CD14-positive monocyte (primary cell): ENCODE data around the gene VWA1. TPM values are rescaled to one million over a fixed set of nuclear protein-coding genes. Genes with fewer than 3 reads are reported as not detected.

Experiments used
- DNase-seq, 3 donors: peaks; one replicate each; pipeline ENCODE4 v3.0.0-alpha.2; 2011 to 2022
- H2AFZ ChIP-seq: 2 replicates; pipeline ENCODE4 v1.6.0; 2012; ENCODE audit warnings: mild to moderate bottlenecking, low read depth, low read length, inconsistent platforms; ENCODE audit not compliant: insufficient read depth, poor library complexity, severe bottlenecking
- H3K27ac ChIP-seq, 2 donors: 1 replicate in 1 of 2; 2 replicates in 1 of 2; pipeline ENCODE4 v1.5.1; 2012 to 2013; ENCODE audit warnings: low read length in 2 of 2, control low read depth in 1 of 2, inconsistent platforms in 1 of 2, low read depth in 1 of 2, mild to moderate bottlenecking in 1 of 2
- H3K27me3 ChIP-seq, 2 donors: one replicate each; pipeline versions ENCODE4 v1.6.0 to v1.6.1; 2011 to 2013; ENCODE audit warnings: low read length in 2 of 2; ENCODE audit not compliant: control insufficient read depth in 2 of 2, insufficient read depth in 2 of 2
- H3K36me3 ChIP-seq, 2 donors: replicated peaks in 1 of 2; 1 replicate in 1 of 2; 2 replicates in 1 of 2; pipeline versions ENCODE4 v1.5.1 to v1.6.1; 2012 to 2013; ENCODE audit warnings: low read length in 2 of 2, control low read depth in 1 of 2, inconsistent platforms in 1 of 2, mild to moderate bottlenecking in 1 of 2; ENCODE audit not compliant: insufficient read depth in 2 of 2, control insufficient read depth in 1 of 2
- H3K4me1 ChIP-seq, 2 donors: 1 replicate in 1 of 2; 2 replicates in 1 of 2; pipeline versions ENCODE4 v1.5.1 to v1.6.1; 2012 to 2013; ENCODE audit warnings: low read length in 2 of 2, control low read depth in 1 of 2, inconsistent platforms in 1 of 2, mild to moderate bottlenecking in 1 of 2, moderate library complexity in 1 of 2; ENCODE audit not compliant: insufficient read depth in 2 of 2, control insufficient read depth in 1 of 2
- H3K4me2 ChIP-seq: replicated peaks from 2 replicates; pipeline ENCODE3; 2012; ENCODE audit warnings: low read length, moderate library complexity, mild to moderate bottlenecking; ENCODE audit not compliant: poor library complexity, severe bottlenecking; ENCODE audit errors: extremely low read depth
- H3K4me3 ChIP-seq, 3 experiments: fragments of 200-600 bp in 1 of 3; sonication (generic) in 1 of 3; replicated peaks in 1 of 3; 1 replicate in 2 of 3; 2 replicates in 1 of 3; pipeline ENCODE4 v1.5.1; 2011 to 2013; ENCODE audit warnings: low read length in 3 of 3, mild to moderate bottlenecking in 3 of 3, control low read depth in 2 of 3, low read depth in 2 of 3, inconsistent platforms in 1 of 3, moderate library complexity in 1 of 3
- H3K79me2 ChIP-seq: 2 replicates; pipeline ENCODE4 v1.6.0; 2012; ENCODE audit warnings: mild to moderate bottlenecking, control low read depth, inconsistent platforms, low read length, moderate library complexity; ENCODE audit not compliant: insufficient read depth
- H3K9ac ChIP-seq: 2 replicates; pipeline ENCODE4 v1.6.0; 2017; ENCODE audit warnings: low read length, mild to moderate bottlenecking; ENCODE audit not compliant: insufficient read depth, poor library complexity, severe bottlenecking
- H3K9me3 ChIP-seq, 2 donors: replicated peaks in 1 of 2; 1 replicate in 1 of 2; 2 replicates in 1 of 2; pipeline versions ENCODE4 v1.5.1 to v1.6.1; 2012 to 2013; ENCODE audit warnings: low read length in 2 of 2, control low read depth in 1 of 2; ENCODE audit not compliant: control insufficient read depth in 1 of 2, insufficient read depth in 1 of 2
- H4K20me1 ChIP-seq: 2 replicates; pipeline ENCODE4 v1.6.0; 2012; ENCODE audit warnings: mild to moderate bottlenecking, low read length, control low read depth, moderate library complexity; ENCODE audit not compliant: insufficient read depth
- H3K27ac Mint-ChIP-seq, 7 donors: one replicate each; pipeline ENCODE4 v1.8.0; 2020; ENCODE audit warnings: mild to moderate bottlenecking in 7 of 7, mixed read lengths in 7 of 7, moderate library complexity in 6 of 7, inconsistent platforms in 2 of 7
- H3K27me3 Mint-ChIP-seq, 3 donors: one replicate each; pipeline ENCODE4 v1.8.0; 2021 to 2022; ENCODE audit warnings: low read depth in 3 of 3, mild to moderate bottlenecking in 3 of 3, mixed read lengths in 3 of 3, moderate library complexity in 3 of 3, inconsistent platforms in 1 of 3
- H3K36me3 Mint-ChIP-seq, 2 donors: one replicate each; pipeline ENCODE4 v1.8.0; 2020; ENCODE audit warnings: mixed read lengths in 2 of 2, inconsistent platforms in 1 of 2, mild to moderate bottlenecking in 1 of 2
- H3K4me1 Mint-ChIP-seq: one replicate; pipeline ENCODE4 v1.8.0; 2020; ENCODE audit warnings: mild to moderate bottlenecking, mixed read lengths
- H3K4me3 Mint-ChIP-seq, 2 donors: one replicate each; pipeline ENCODE4 v1.8.0; 2020; ENCODE audit warnings: mild to moderate bottlenecking in 2 of 2, mixed read lengths in 2 of 2, moderate library complexity in 1 of 2
- H3K9me3 Mint-ChIP-seq, 7 donors: one replicate each; pipeline ENCODE4 v1.8.0; 2020 to 2022; ENCODE audit warnings: mixed read lengths in 7 of 7, mild to moderate bottlenecking in 6 of 7, moderate library complexity in 6 of 7, inconsistent platforms in 2 of 7
- WGBS: methylation state at CpG from one replicate; pipeline ENCODE4 v1.1.5; 2013; ENCODE audit warnings: missing lambda C conversion rate; ENCODE audit not compliant: insufficient coverage; 5-methylcytosine and 5-hydroxymethylcytosine counted together
- intact Hi-C, 2 donors: fragments of 100-400 bp; cut with micrococcal nuclease; formaldehyde crosslinking; loops; one replicate each; pipeline versions ENCODE4 v1.15.0 to v1.15.1; 2023
- polyA minus RNA-seq: library from RNA; depleted of rRNA, polyadenylated mRNA; stranded (reverse); fragments of >200 nt; gene quantifications from 2 replicates; pipeline ENCODE4 v1.2.3, GENCODE V29; 2012
- polyA plus RNA-seq, 3 donors: library from polyadenylated mRNA; depleted of rRNA in 1 of 3; unstranded in 2 of 3; stranded (reverse) in 1 of 3; fragments of 300-500 nt in 2 of 3; fragments of >200 nt in 1 of 3; fragmentation: Illumina TruSeq in 2 of 3; gene quantifications; 1 replicate in 2 of 3; 2 replicates in 1 of 3; pipeline ENCODE4 v1.2.3, GENCODE V29; 2012 to 2021
- total RNA-seq, 12 experiments: library from RNA in 1 of 12; stranded (reverse) in 1 of 12; fragments of 120-200 nt in 1 of 12; gene quantifications; one replicate each; pipeline ENCODE4 v1.2.4 and lab custom pipeline; 2013 to 2026; ENCODE audit warnings: mixed read lengths in 6 of 12, inconsistent platforms in 1 of 12
- TF ChIP-seq, protein P1 (sequence below): fragments of 200-600 bp; IDR thresholded peaks from one replicate; pipeline ENCODE4 v1.8.0; 2022; ENCODE audit warnings: antibody characterized with exemption, mild to moderate bottlenecking

The VWA1 gene, protein sequence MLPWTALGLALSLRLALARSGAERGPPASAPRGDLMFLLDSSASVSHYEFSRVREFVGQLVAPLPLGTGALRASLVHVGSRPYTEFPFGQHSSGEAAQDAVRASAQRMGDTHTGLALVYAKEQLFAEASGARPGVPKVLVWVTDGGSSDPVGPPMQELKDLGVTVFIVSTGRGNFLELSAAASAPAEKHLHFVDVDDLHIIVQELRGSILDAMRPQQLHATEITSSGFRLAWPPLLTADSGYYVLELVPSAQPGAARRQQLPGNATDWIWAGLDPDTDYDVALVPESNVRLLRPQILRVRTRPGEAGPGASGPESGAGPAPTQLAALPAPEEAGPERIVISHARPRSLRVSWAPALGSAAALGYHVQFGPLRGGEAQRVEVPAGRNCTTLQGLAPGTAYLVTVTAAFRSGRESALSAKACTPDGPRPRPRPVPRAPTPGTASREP
- total RNA-seq (2013), result 0.04 TPM
- not detected for polyA plus RNA-seq
- 0.24 and 0.28 TPM in 2 replicates for polyA minus RNA-seq
- 0 to 1.0 (median 0) reads per million in 11 experiments for total RNA-seq (lab: John Stamatoyannopoulos, UW)

DNA sequence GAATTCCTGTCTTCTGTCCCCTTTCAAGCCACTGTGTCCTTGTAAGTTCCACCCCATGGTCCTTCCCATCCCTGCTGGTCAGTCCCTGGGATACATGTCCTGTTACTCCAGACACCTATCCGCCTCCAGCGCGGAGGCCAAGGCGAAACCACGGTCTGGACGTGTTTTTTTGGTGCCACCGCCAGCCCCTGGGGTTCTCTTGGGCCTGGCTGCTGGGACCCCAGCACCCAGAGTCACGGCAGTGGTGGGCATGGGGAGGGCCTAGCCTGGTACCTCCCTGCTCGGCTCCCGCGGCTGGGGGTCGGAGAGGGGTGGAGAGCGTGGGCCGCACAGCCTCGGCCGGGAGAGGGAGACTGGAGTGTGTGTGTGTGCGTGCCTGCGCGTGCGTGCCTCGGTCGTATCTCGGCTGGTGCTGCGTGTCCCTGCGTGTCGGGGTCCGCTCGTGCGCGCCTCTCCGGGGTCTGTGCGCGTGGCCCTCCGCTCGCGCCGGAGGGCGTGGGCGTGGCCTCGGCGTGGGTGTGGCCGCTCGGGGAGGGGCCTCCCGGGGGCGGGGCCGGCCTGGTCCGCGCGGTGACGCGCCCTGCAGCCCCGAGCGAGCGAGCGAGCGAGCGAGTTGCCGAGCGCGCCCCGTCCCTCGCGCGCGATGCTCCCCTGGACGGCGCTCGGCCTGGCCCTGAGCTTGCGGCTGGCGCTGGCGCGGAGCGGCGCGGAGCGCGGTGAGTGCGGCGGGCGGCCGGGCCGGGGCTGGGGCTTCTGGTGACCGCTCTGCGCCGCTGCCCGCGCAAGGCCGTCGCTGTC lies at the start of gene VWA1:
VWA1 (plus strand) TSS at position 585 of the 798 bp plus-strand sequence; CDS start at position 644, 59 bp downstream.
- H3K4me3 ChIP-seq, result peak within 1 kb of the TSS in 1 of 3 experiments; percentile 54

More for the DNA sequence above, at the start of gene VWA1:
- no peak within 1 kb of the TSS for H2AFZ ChIP-seq
- no peaks in the 10 kb centered on the region for H3K36me3 ChIP-seq
- H3K27ac ChIP-seq, result no peak within 1 kb of the TSS
- peaks cover 1 to 2% of the 10 kb centered on the region in 2 donors for H3K36me3 Mint-ChIP-seq
- peak in 2 of 3 donors; percentile 13 to 35 for DNase-seq
- peaks cover 34 to 86% (median 48%) of the 10 kb centered on the region in 3 donors for H3K27me3 Mint-ChIP-seq
- H4K20me1 ChIP-seq, result no peaks in the 10 kb centered on the region
- TF ChIP-seq, protein P1, sequence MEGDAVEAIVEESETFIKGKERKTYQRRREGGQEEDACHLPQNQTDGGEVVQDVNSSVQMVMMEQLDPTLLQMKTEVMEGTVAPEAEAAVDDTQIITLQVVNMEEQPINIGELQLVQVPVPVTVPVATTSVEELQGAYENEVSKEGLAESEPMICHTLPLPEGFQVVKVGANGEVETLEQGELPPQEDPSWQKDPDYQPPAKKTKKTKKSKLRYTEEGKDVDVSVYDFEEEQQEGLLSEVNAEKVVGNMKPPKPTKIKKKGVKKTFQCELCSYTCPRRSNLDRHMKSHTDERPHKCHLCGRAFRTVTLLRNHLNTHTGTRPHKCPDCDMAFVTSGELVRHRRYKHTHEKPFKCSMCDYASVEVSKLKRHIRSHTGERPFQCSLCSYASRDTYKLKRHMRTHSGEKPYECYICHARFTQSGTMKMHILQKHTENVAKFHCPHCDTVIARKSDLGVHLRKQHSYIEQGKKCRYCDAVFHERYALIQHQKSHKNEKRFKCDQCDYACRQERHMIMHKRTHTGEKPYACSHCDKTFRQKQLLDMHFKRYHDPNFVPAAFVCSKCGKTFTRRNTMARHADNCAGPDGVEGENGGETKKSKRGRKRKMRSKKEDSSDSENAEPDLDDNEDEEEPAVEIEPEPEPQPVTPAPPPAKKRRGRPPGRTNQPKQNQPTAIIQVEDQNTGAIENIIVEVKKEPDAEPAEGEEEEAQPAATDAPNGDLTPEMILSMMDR, result no peak
- peaks cover 12% of the 10 kb centered on the region for H3K4me1 Mint-ChIP-seq
- WGBS, result 4% methylated on average over 88 of the region's 89 CpGs
- peaks cover 0 to 6% of the 10 kb centered on the region in 2 donors for H3K9me3 ChIP-seq
- H3K27me3 ChIP-seq, result peaks cover 19 to 58% of the 10 kb centered on the region in 2 donors
- H3K9ac ChIP-seq, result peak within 1 kb of the TSS; percentile 15
- peaks cover 8 to 18% of the 10 kb centered on the region in 2 donors for H3K4me1 ChIP-seq
- intact Hi-C loops, result no loop called here
- H3K9me3 Mint-ChIP-seq, result peaks cover 0 to 8% (median 0%) of the 10 kb centered on the region in 7 donors
- H3K4me2 ChIP-seq, result peak within 1 kb of the TSS; percentile 68
- peak within 1 kb of the TSS; percentile 60 to 84 for H3K4me3 Mint-ChIP-seq
- H3K27ac Mint-ChIP-seq, result peak within 1 kb of the TSS in 1 of 7 donors; percentile 30
- H3K79me2 ChIP-seq, result no peaks in the 10 kb centered on the region
